A673 (cell line): ENCODE results near the gene ARHGAP15. TPM values are rescaled to one million over a fixed set of nuclear protein-coding genes. Genes with fewer than 3 reads are reported as not detected.

Experiments
- BruUV-seq: library from RNA; stranded (reverse); fragments of 400-500 nt; replicated peaks from 2 replicates; lab custom pipeline; 2021; lab: Mats Ljungman, UMichigan
- CTCF ChIA-PET: fragments of 300-600 bp; sonication (Branson Sonifier 250); formaldehyde crosslinking; loops from one replicate; lab custom pipeline; 2022; ENCODE audit warnings: antibody characterized with exemption; lab: Charles Lee
- POLR2A ChIA-PET: fragments of 300-600 bp; sonication (Branson Sonifier 250); formaldehyde crosslinking; loops from one replicate; lab custom pipeline; 2022; ENCODE audit warnings: antibody characterized with exemption; ENCODE audit not compliant: low non-redundant PET; lab: Charles Lee
- DNase-seq: peaks from one replicate; pipeline ENCODE4 v3.0.0-alpha.2; 2015; ENCODE audit warnings: low spot score
- H3K27ac ChIP-seq: fragments of 200-600 bp; sonication (generic); 2 replicates; pipeline ENCODE4 v1.5.1; 2016; ENCODE audit warnings: mixed run types, low read depth, mild to moderate bottlenecking, mixed read lengths, antibody characterized with exemption, low read length; ENCODE audit not compliant: poor library complexity, severe bottlenecking
- H3K27me3 ChIP-seq: fragments of 200-600 bp; sonication (generic); replicated peaks from 2 replicates; pipeline ENCODE4 v1.6.1; 2017; ENCODE audit warnings: mixed run types, low read depth, mild to moderate bottlenecking, mixed read lengths, antibody characterized with exemption, low read length; ENCODE audit not compliant: insufficient read depth, poor library complexity
- H3K36me3 ChIP-seq: fragments of 200-600 bp; sonication (generic); 2 replicates; pipeline ENCODE4 v1.6.1; 2016; ENCODE audit warnings: mixed run types, mild to moderate bottlenecking, mixed read lengths, antibody characterized with exemption, low read length; ENCODE audit not compliant: insufficient read depth, poor library complexity, severe bottlenecking
- H3K4me1 ChIP-seq: fragments of 200-600 bp; sonication (generic); 2 replicates; pipeline ENCODE4 v1.6.1; 2017; ENCODE audit warnings: mixed run types, mild to moderate bottlenecking, mixed read lengths, antibody characterized with exemption, low read length; ENCODE audit not compliant: insufficient read depth, poor library complexity, severe bottlenecking
- H3K4me3 ChIP-seq: fragments of 200-600 bp; sonication (generic); 2 replicates; pipeline ENCODE4 v1.5.1; 2016; ENCODE audit warnings: low read depth, mixed run types, mild to moderate bottlenecking, mixed read lengths, low read length; ENCODE audit not compliant: poor library complexity, severe bottlenecking
- H3K9me3 ChIP-seq: fragments of 200-600 bp; sonication (generic); 2 replicates; pipeline ENCODE4 v1.6.1; 2016; ENCODE audit warnings: mixed run types, low read depth, mild to moderate bottlenecking, mixed read lengths, antibody characterized with exemption, low read length; ENCODE audit not compliant: poor library complexity, severe bottlenecking
- EZH2 ChIP-seq: fragments of 200-600 bp; sonication (generic); IDR thresholded peaks from 2 replicates; pipeline ENCODE4 v1.6.1; 2017; ENCODE audit warnings: borderline replicate concordance, low read depth, mild to moderate bottlenecking, mixed read lengths, antibody characterized with exemption, low read length; ENCODE audit not compliant: poor library complexity, severe bottlenecking
- intact Hi-C: fragments of 100-400 bp; cut with micrococcal nuclease; formaldehyde crosslinking; loops from one replicate; pipeline ENCODE4 v1.10.0; 2022; ENCODE audit not compliant: unreplicated experiment
- total RNA-seq: library from RNA; stranded (reverse); gene quantifications from 2 replicates; pipeline ENCODE4 v1.2.3, GENCODE V29; 2021
- TF ChIP-seq, protein P1 (sequence below): fragments of 300-800, 200-600 bp; sonication (generic); conservative IDR thresholded peaks from 2 replicates; pipeline ENCODE4 v1.5.1; 2017; ENCODE audit warnings: low read depth, mild to moderate bottlenecking, antibody characterized with exemption, low read length, moderate library complexity, mixed read lengths

The ARHGAP15 gene
- total RNA-seq, 1 experiment from 2014 or later: not detected

DNA sequence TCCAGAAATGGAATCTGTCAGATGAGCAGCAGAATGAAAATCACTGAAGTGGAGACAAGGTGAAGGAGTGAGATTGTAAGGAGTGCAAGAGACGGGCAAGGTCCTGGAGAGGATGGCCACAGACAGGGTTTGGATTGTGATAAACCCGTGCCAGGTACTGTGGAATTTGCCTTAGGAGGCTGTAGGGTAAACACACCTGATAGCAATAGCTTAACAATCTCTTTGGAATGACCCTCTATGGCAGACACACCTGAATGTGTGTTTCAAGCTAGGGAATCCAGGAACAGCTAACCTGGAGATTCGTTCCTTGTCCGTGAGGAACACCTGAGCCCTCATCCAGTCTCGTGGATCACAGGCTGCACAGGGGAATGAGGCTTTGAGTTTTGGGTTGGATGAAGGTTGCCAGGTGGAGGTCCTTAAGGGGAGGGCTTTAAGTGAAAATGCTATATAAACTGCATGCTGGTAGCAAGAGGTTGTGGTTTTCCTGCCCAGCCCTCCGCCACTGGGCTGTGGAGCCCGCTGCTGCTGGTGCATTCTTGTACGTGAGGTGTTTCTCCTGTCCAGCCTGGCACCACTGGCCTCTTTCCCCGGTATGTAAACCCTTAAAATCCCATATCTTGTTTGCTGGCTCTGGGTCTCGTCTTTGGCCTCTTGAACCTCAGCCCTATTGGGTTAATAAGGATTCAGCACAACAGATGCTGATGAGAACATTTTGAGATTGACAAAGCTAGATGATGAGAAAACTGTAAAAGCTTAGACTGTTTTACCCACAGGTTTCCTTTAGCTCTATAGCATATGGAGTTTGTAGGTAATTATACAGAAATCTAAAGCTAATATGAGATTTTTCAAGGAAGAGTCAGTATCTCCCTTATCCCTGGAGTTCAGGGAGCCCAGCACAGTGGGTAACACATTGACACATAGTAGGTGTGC is 117.9 kb downstream of the ARHGAP15 start:
- Histone ChIP-seq H3K4me1 (no peaks in the 10 kb centered on the region), H3K36me3 (no peaks in the 10 kb centered on the region), H3K4me3 (no peak overlapping the region), H3K9me3 (no peaks in the 10 kb centered on the region), H3K27me3 (peaks cover 27% of the 10 kb centered on the region), H3K27ac (no peak overlapping the region)
- no peak for DNase-seq
- POLR2A ChIA-PET: no interaction called here
- intact Hi-C loops: no loop called here
- CTCF ChIA-PET: no interaction called here
- no TSS peak for BruUV-seq
- TF ChIP-seq, protein P1, sequence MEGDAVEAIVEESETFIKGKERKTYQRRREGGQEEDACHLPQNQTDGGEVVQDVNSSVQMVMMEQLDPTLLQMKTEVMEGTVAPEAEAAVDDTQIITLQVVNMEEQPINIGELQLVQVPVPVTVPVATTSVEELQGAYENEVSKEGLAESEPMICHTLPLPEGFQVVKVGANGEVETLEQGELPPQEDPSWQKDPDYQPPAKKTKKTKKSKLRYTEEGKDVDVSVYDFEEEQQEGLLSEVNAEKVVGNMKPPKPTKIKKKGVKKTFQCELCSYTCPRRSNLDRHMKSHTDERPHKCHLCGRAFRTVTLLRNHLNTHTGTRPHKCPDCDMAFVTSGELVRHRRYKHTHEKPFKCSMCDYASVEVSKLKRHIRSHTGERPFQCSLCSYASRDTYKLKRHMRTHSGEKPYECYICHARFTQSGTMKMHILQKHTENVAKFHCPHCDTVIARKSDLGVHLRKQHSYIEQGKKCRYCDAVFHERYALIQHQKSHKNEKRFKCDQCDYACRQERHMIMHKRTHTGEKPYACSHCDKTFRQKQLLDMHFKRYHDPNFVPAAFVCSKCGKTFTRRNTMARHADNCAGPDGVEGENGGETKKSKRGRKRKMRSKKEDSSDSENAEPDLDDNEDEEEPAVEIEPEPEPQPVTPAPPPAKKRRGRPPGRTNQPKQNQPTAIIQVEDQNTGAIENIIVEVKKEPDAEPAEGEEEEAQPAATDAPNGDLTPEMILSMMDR: no peak
- no peak for TF ChIP-seq EZH2

DNA sequence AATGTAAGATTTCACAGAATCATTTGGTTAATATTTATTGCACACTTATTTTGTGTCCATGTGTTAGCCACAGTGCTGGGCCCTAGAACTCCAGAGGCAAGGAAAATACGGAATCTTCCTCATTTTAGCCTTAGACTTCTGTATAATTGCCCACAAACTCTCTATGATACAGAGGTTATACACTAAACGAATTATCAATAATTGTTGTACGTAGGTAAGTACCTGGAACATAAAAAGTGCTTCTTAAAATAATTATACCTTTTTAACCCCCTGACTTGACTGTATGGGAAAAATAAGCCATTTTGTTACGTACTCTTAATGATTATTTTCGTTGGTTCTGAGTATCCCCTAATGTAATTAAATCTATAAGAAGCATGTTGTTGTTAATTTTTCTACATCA is 119.4 kb downstream of the ARHGAP15 start:
- no peak for DNase-seq
- ChIA-PET CTCF (no interaction called here), POLR2A (no interaction called here)
- Histone ChIP-seq H3K27me3 (peaks cover 32% of the 10 kb centered on the region), H3K4me1 (no peaks in the 10 kb centered on the region), H3K36me3 (no peaks in the 10 kb centered on the region), H3K27ac (no peak overlapping the region), H3K4me3 (no peak overlapping the region), H3K9me3 (no peaks in the 10 kb centered on the region)
- no TSS peak for BruUV-seq
- intact Hi-C loops: no loop called here
- TF ChIP-seq, protein P1: no peak
- TF ChIP-seq EZH2: no peak

DNA sequence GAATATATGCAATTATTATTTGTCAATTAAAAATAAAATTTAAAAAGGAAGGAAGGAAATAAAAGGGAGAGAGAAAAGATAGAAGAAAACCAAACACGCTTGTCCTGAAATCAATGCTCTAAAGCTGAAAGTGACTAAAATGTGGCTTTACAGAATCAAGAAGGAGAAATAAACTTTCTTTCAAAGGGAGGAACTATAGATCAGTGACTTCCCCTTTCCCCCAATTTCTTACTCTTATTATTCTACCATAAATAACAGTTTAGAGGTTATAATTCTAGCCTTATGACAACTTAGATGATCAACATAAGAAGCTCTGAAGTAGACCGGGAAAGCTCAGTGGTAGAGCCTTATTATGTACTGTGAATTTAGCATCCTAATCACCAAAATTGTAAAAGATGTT is 122.5 kb downstream of the ARHGAP15 start:
- Histone ChIP-seq H3K27me3 (peaks cover 37% of the 10 kb centered on the region), H3K27ac (no peak overlapping the region), H3K4me1 (no peaks in the 10 kb centered on the region), H3K9me3 (no peaks in the 10 kb centered on the region), H3K36me3 (no peaks in the 10 kb centered on the region), H3K4me3 (no peak overlapping the region)
- no TSS peak for BruUV-seq
- intact Hi-C loops: no loop called here
- ChIA-PET CTCF (no interaction called here), POLR2A (no interaction called here)
- TF ChIP-seq, protein P1: no peak
- DNase-seq: no peak
